Neural cell (in vitro differentiated cells): ENCODE results near the gene FAM117B. TPM values are rescaled to one million over a fixed set of nuclear protein-coding genes. Genes with fewer than 3 reads are reported as not detected.
A peak's percentile ranks its signal among the peaks of the same experiment; 100 is the strongest.

Experiments used
- H2AFZ ChIP-seq: fragments of 200-600, 300-800 bp; sonication (generic), shearing (Covaris generic); 2 replicates; pipeline ENCODE4 v1.6.0; 2014; ENCODE audit warnings: low read depth, mild to moderate bottlenecking, antibody characterized with exemption, low read length, moderate library complexity
- H3F3A ChIP-seq: fragments of 200-600 bp; shearing (Covaris generic); 2 replicates; pipeline ENCODE4 v1.6.1; 2016; ENCODE audit warnings: mild to moderate bottlenecking, moderate library complexity, mixed read lengths, antibody characterized with exemption, low read length; ENCODE audit not compliant: insufficient read depth, poor library complexity, severe bottlenecking
- H3K27ac ChIP-seq: fragments of 200-600, 300-800 bp; sonication (generic), shearing (Covaris generic); 2 replicates; pipeline ENCODE4 v1.5.1; 2014; ENCODE audit warnings: mild to moderate bottlenecking, low read length, moderate library complexity
- H3K27me3 ChIP-seq: fragments of 300-800, 200-600 bp; sonication (generic), shearing (Covaris generic); 2 replicates; pipeline ENCODE4 v1.6.0; 2014; ENCODE audit warnings: mild to moderate bottlenecking, low read depth, low read length, moderate library complexity; ENCODE audit not compliant: insufficient read depth
- H3K36me3 ChIP-seq: fragments of 300-800, 200-600 bp; sonication (generic), shearing (Covaris generic); 2 replicates; pipeline ENCODE4 v1.5.1; 2014; ENCODE audit warnings: mild to moderate bottlenecking, antibody characterized with exemption, low read length, moderate library complexity; ENCODE audit not compliant: insufficient read depth
- H3K4me2 ChIP-seq: fragments of 300-800, 200-600 bp; sonication (generic), shearing (Covaris generic); 2 replicates; pipeline ENCODE4 v1.6.0; 2014; ENCODE audit warnings: mild to moderate bottlenecking, low read length
- H3K4me3 ChIP-seq: fragments of 300-800, 200-600 bp; sonication (generic), shearing (Covaris generic); 2 replicates; pipeline ENCODE4 v1.5.1; 2014; ENCODE audit warnings: mild to moderate bottlenecking, low read length, moderate library complexity
- H3K79me2 ChIP-seq: fragments of 200-600 bp; shearing (Covaris generic); replicated peaks from 2 replicates; pipeline ENCODE4 v1.6.0; 2014; ENCODE audit warnings: mild to moderate bottlenecking, low read length, moderate library complexity; ENCODE audit not compliant: insufficient read depth
- H3K9ac ChIP-seq: fragments of 300-800, 200-600 bp; sonication (generic), shearing (Covaris generic); 2 replicates; pipeline ENCODE4 v1.6.1; 2016; ENCODE audit warnings: mild to moderate bottlenecking, low read length, mixed read lengths
- H3K9me2 ChIP-seq: fragments of 200-600 bp; shearing (Covaris generic); 2 replicates; pipeline ENCODE4 v1.6.1; 2016; ENCODE audit warnings: mild to moderate bottlenecking, low read length, mixed read lengths; ENCODE audit not compliant: insufficient read depth
- H3K9me3 ChIP-seq: fragments of 200-600, 300-800 bp; sonication (generic), shearing (Covaris generic); 2 replicates; pipeline ENCODE4 v1.6.1; 2016; ENCODE audit warnings: mild to moderate bottlenecking, mixed run types, low read length, moderate library complexity, mixed read lengths
- H4K20me1 ChIP-seq: fragments of 200-600 bp; shearing (Covaris generic); 2 replicates; pipeline ENCODE4 v1.6.1; 2016; ENCODE audit warnings: mild to moderate bottlenecking, mixed run types; ENCODE audit not compliant: insufficient read depth
- EP300 ChIP-seq: fragments of 450-650 bp; conservative IDR thresholded peaks from 2 replicates; pipeline ENCODE4 v1.6.1; 2014; ENCODE audit warnings: antibody characterized with exemption, mild to moderate bottlenecking, moderate library complexity; ENCODE audit not compliant: poor library complexity, severe bottlenecking
- EZH2 ChIP-seq: fragments of 200-600, 300-800 bp; shearing (Covaris generic), sonication (generic); IDR thresholded peaks from 2 replicates; pipeline ENCODE4 v1.6.1; 2014; ENCODE audit warnings: antibody characterized with exemption, low read length, borderline replicate concordance, mild to moderate bottlenecking; ENCODE audit not compliant: insufficient read depth, poor library complexity, severe bottlenecking
- MXI1 ChIP-seq: fragments of 450-650 bp; conservative IDR thresholded peaks from 2 replicates; pipeline ENCODE4 v1.6.1; 2014; ENCODE audit warnings: antibody characterized with exemption, mild to moderate bottlenecking; ENCODE audit not compliant: poor library complexity, severe bottlenecking
- POLR2AphosphoS5 ChIP-seq: IDR thresholded peaks from 2 replicates; pipeline ENCODE4 v1.6.1; 2012
- RAD21 ChIP-seq: fragments of 450-650 bp; conservative IDR thresholded peaks from 2 replicates; pipeline ENCODE4 v1.6.1; 2014; ENCODE audit warnings: antibody characterized with exemption, mild to moderate bottlenecking, moderate library complexity
- SMC3 ChIP-seq: fragments of 450-650 bp; conservative IDR thresholded peaks from 2 replicates; pipeline ENCODE4 v1.6.1; 2014; ENCODE audit warnings: antibody characterized with exemption, mild to moderate bottlenecking, moderate library complexity; ENCODE audit not compliant: poor library complexity
- TAF1 ChIP-seq: IDR thresholded peaks from 2 replicates; pipeline ENCODE4 v1.6.1; 2012; ENCODE audit warnings: low read depth
- polyA plus RNA-seq: library from polyadenylated mRNA; depleted of rRNA; stranded (reverse); fragments of >200 nt; gene quantifications from 2 replicates; pipeline ENCODE4 v1.2.3, GENCODE V29; 2014
- TF ChIP-seq, protein P1 (sequence below): IDR thresholded peaks from 2 replicates; pipeline ENCODE4 v1.6.1; 2012; ENCODE audit warnings: borderline replicate concordance
- TF ChIP-seq, protein P2 (sequence below): fragments of 450-650 bp; IDR thresholded peaks from 2 replicates; pipeline ENCODE4 v1.5.1; 2014; ENCODE audit warnings: antibody characterized with exemption, mild to moderate bottlenecking, moderate library complexity; ENCODE audit not compliant: poor library complexity, severe bottlenecking

Gene FAM117B
- polyA plus RNA-seq, 1 donor from 2014 or later, result 32.9 TPM

- Histone ChIP-seq H3K9me3 (peaks cover 8% of the 10 kb centered on the region), H3K27ac (peak overlapping the region; percentile 87), H3K9me2 (no peaks in the 10 kb centered on the region), H2AFZ (no peak overlapping the region), H3K9ac (peak overlapping the region; percentile 73), H3K4me2 (peak overlapping the region; percentile 72), H3K4me3 (peak overlapping the region; percentile 93), H3K79me2 (peaks cover 51% of the 10 kb centered on the region), H3K36me3 (no peaks in the 10 kb centered on the region), H4K20me1 (no peaks in the 10 kb centered on the region), H3F3A (no peaks in the 10 kb centered on the region), H3K27me3 (no peaks in the 10 kb centered on the region)
- TF ChIP-seq MXI1 (no peak), SMC3 (peak; percentile 23)
Observed at GRCh38 chr2:202636213-202636513, 1.4 kb downstream of the FAM117B start.

GRCh38 chr2:202638721-202639120, 4.0 kb downstream of the FAM117B start:
- H4K20me1 ChIP-seq, result peaks cover 4% of the 10 kb centered on the region
- peaks cover 8% of the 10 kb centered on the region for H3K9me3 ChIP-seq
- H3K9me2 ChIP-seq, result no peaks in the 10 kb centered on the region
- peaks cover 72% of the 10 kb centered on the region for H3K79me2 ChIP-seq
- no peak overlapping the region for H2AFZ ChIP-seq
- no peak overlapping the region for H3K27ac ChIP-seq
- peak overlapping the region; percentile 57 for H3K4me3 ChIP-seq
- no peaks in the 10 kb centered on the region for H3K27me3 ChIP-seq
- no peak overlapping the region for H3K4me2 ChIP-seq
- H3K9ac ChIP-seq, result no peak overlapping the region
- H3K36me3 ChIP-seq, result no peaks in the 10 kb centered on the region
- H3F3A ChIP-seq, result no peaks in the 10 kb centered on the region
- TF ChIP-seq, protein P1, sequence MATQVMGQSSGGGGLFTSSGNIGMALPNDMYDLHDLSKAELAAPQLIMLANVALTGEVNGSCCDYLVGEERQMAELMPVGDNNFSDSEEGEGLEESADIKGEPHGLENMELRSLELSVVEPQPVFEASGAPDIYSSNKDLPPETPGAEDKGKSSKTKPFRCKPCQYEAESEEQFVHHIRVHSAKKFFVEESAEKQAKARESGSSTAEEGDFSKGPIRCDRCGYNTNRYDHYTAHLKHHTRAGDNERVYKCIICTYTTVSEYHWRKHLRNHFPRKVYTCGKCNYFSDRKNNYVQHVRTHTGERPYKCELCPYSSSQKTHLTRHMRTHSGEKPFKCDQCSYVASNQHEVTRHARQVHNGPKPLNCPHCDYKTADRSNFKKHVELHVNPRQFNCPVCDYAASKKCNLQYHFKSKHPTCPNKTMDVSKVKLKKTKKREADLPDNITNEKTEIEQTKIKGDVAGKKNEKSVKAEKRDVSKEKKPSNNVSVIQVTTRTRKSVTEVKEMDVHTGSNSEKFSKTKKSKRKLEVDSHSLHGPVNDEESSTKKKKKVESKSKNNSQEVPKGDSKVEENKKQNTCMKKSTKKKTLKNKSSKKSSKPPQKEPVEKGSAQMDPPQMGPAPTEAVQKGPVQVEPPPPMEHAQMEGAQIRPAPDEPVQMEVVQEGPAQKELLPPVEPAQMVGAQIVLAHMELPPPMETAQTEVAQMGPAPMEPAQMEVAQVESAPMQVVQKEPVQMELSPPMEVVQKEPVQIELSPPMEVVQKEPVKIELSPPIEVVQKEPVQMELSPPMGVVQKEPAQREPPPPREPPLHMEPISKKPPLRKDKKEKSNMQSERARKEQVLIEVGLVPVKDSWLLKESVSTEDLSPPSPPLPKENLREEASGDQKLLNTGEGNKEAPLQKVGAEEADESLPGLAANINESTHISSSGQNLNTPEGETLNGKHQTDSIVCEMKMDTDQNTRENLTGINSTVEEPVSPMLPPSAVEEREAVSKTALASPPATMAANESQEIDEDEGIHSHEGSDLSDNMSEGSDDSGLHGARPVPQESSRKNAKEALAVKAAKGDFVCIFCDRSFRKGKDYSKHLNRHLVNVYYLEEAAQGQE, result no peak
- TF ChIP-seq POLR2AphosphoS5 (no peak), MXI1 (no peak), SMC3 (no peak), TAF1 (no peak), RAD21 (no peak), EP300 (no peak), EZH2 (no peak)
- TF ChIP-seq, protein P2, sequence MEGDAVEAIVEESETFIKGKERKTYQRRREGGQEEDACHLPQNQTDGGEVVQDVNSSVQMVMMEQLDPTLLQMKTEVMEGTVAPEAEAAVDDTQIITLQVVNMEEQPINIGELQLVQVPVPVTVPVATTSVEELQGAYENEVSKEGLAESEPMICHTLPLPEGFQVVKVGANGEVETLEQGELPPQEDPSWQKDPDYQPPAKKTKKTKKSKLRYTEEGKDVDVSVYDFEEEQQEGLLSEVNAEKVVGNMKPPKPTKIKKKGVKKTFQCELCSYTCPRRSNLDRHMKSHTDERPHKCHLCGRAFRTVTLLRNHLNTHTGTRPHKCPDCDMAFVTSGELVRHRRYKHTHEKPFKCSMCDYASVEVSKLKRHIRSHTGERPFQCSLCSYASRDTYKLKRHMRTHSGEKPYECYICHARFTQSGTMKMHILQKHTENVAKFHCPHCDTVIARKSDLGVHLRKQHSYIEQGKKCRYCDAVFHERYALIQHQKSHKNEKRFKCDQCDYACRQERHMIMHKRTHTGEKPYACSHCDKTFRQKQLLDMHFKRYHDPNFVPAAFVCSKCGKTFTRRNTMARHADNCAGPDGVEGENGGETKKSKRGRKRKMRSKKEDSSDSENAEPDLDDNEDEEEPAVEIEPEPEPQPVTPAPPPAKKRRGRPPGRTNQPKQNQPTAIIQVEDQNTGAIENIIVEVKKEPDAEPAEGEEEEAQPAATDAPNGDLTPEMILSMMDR, result no peak

DNA sequence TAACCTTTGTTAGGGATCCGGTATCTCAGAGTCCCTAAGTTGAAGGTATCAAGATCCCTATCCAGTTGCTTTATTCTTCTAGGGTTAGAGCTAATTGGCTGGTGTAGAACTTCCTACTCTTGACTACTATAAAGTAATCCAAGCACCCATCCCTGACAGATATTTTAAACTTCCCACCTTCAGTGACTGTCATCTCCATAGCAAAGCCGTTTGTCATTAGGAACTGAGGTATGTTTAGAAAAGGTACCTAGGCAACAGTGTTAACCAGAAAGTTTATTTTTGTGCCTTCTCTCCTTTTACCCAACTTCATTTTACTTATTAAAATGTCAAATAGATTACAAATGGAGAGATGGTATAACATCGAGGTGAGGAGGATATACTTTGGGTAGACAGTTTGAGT, 4.5 kb downstream of the FAM117B start:
- Histone ChIP-seq H2AFZ (no peak overlapping the region), H3K9me2 (no peaks in the 10 kb centered on the region), H3K4me3 (peak overlapping the region; percentile 57), H3K79me2 (peaks cover 77% of the 10 kb centered on the region), H3K27me3 (no peaks in the 10 kb centered on the region), H3K27ac (no peak overlapping the region), H3K4me2 (no peak overlapping the region), H3F3A (no peaks in the 10 kb centered on the region), H4K20me1 (peaks cover 4% of the 10 kb centered on the region), H3K9me3 (peaks cover 8% of the 10 kb centered on the region), H3K36me3 (no peaks in the 10 kb centered on the region), H3K9ac (no peak overlapping the region)
- TF ChIP-seq EP300 (no peak), RAD21 (no peak), POLR2AphosphoS5 (no peak)
- TF ChIP-seq, protein P2, result no peak
